ENCODE measurements around the gene MUC2.

MUC2 gene

DNA sequence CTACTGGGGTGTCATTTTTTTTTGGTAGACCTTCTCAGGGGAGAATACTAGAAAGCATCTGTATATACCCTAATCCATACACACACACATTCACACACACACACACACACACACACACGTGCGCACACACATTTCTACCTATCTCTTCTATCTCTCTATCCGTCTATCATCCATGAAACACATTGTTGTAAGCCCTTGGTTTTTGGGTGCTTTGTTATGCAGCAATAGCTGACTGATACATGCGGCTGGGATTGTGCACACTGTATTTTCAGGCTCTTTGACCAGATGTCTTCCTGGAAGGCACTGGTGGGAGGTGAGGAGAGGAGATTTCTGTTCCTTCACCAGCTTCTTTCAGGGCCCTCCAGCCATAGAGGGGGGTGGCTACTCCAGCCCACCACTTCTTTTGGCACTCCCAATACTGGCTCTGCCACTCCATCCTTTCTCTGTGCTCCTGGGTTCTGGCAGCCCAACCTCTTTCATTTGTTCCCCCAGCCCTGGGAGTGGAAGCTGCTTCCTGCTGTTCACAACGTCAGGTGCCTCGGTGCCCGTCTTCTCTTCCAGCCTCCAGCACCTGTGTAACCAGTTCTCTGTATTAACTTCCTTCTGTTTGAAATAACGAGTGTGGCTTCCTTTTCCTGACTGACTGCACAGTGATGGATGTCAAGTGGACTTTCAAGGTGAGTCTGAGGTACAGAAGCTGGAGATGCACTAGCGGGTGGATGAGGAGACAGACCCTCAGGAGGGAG lies 12.4 kb upstream of the MUC2 start:
- Histone ChIP-seq H3K4me3 (replicated peaks; ENCODE audit: insufficient read depth, low read length) (no peak overlapping the region), H3K27me3 (ENCODE audit: insufficient read depth, poor library complexity, severe bottlenecking) (peaks cover 2% of the 10 kb centered on the region), H3K27ac (replicated peaks) (no peak overlapping the region)
- DNase-seq (ENCODE audit: low read depth in 1 of 2, low spot score in 1 of 2), result no peak
- TF ChIP-seq, protein P1, sequence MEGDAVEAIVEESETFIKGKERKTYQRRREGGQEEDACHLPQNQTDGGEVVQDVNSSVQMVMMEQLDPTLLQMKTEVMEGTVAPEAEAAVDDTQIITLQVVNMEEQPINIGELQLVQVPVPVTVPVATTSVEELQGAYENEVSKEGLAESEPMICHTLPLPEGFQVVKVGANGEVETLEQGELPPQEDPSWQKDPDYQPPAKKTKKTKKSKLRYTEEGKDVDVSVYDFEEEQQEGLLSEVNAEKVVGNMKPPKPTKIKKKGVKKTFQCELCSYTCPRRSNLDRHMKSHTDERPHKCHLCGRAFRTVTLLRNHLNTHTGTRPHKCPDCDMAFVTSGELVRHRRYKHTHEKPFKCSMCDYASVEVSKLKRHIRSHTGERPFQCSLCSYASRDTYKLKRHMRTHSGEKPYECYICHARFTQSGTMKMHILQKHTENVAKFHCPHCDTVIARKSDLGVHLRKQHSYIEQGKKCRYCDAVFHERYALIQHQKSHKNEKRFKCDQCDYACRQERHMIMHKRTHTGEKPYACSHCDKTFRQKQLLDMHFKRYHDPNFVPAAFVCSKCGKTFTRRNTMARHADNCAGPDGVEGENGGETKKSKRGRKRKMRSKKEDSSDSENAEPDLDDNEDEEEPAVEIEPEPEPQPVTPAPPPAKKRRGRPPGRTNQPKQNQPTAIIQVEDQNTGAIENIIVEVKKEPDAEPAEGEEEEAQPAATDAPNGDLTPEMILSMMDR (IDR thresholded peaks at IDR 0.05; ENCODE audit: insufficient read depth, low read length), result no peak
- no peak for TF ChIP-seq SPI1 (IDR thresholded peaks at IDR 0.05; ENCODE audit: borderline replicate concordance, low read depth)
- no peak for TF ChIP-seq GABPA (IDR thresholded peaks at IDR 0.05; ENCODE audit: low read depth)
- TF ChIP-seq, protein P2, sequence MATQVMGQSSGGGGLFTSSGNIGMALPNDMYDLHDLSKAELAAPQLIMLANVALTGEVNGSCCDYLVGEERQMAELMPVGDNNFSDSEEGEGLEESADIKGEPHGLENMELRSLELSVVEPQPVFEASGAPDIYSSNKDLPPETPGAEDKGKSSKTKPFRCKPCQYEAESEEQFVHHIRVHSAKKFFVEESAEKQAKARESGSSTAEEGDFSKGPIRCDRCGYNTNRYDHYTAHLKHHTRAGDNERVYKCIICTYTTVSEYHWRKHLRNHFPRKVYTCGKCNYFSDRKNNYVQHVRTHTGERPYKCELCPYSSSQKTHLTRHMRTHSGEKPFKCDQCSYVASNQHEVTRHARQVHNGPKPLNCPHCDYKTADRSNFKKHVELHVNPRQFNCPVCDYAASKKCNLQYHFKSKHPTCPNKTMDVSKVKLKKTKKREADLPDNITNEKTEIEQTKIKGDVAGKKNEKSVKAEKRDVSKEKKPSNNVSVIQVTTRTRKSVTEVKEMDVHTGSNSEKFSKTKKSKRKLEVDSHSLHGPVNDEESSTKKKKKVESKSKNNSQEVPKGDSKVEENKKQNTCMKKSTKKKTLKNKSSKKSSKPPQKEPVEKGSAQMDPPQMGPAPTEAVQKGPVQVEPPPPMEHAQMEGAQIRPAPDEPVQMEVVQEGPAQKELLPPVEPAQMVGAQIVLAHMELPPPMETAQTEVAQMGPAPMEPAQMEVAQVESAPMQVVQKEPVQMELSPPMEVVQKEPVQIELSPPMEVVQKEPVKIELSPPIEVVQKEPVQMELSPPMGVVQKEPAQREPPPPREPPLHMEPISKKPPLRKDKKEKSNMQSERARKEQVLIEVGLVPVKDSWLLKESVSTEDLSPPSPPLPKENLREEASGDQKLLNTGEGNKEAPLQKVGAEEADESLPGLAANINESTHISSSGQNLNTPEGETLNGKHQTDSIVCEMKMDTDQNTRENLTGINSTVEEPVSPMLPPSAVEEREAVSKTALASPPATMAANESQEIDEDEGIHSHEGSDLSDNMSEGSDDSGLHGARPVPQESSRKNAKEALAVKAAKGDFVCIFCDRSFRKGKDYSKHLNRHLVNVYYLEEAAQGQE (IDR thresholded peaks at IDR 0.05; ENCODE audit: insufficient replicate concordance, low read depth), result no peak
- no peak for TF ChIP-seq POLR2AphosphoS5 (IDR thresholded peaks at IDR 0.05; ENCODE audit: low read depth)

- H3K27me3 ChIP-seq (ENCODE audit: insufficient read depth, poor library complexity, severe bottlenecking), result peaks cover 2% of the 10 kb centered on the region
- TF ChIP-seq POLR2AphosphoS5 (IDR thresholded peaks at IDR 0.05; ENCODE audit: low read depth) (no peak), SPI1 (IDR thresholded peaks at IDR 0.05; ENCODE audit: borderline replicate concordance, low read depth) (no peak), GABPA (IDR thresholded peaks at IDR 0.05; ENCODE audit: low read depth) (no peak)
- TF ChIP-seq, protein P2 (IDR thresholded peaks at IDR 0.05; ENCODE audit: insufficient replicate concordance, low read depth), result no peak
- TF ChIP-seq, protein P1 (IDR thresholded peaks at IDR 0.05; ENCODE audit: insufficient read depth, low read length), result no peak
- H3K27ac ChIP-seq (replicated peaks), result no peak overlapping the region
- no peak overlapping the region for H3K4me3 ChIP-seq (replicated peaks; ENCODE audit: insufficient read depth, low read length)
- no peak for DNase-seq (ENCODE audit: low read depth in 1 of 2, low spot score in 1 of 2)
Observed at GRCh38 chr11:1064167-1064566, 10.5 kb upstream of the MUC2 start.

- TF ChIP-seq GABPA (IDR thresholded peaks at IDR 0.05; ENCODE audit: low read depth), result no peak
- TF ChIP-seq, protein P2 (IDR thresholded peaks at IDR 0.05; ENCODE audit: insufficient replicate concordance, low read depth), result no peak
- no peak for TF ChIP-seq POLR2AphosphoS5 (IDR thresholded peaks at IDR 0.05; ENCODE audit: low read depth)
- DNase-seq (ENCODE audit: low read depth in 1 of 2, low spot score in 1 of 2), result no peak
- H3K27ac ChIP-seq (replicated peaks), result no peak overlapping the region
- no peak overlapping the region for H3K4me3 ChIP-seq (replicated peaks; ENCODE audit: insufficient read depth, low read length)
- H3K27me3 ChIP-seq (ENCODE audit: insufficient read depth, poor library complexity, severe bottlenecking), result no peaks in the 10 kb centered on the region
Observed at GRCh38 chr11:1067812-1068496, 6.7 kb upstream of the MUC2 start.
